ENCODE data around the gene SPATA18. TPM values are rescaled to one million over a fixed set of nuclear protein-coding genes. Genes with fewer than 3 reads are reported as not detected.

The SPATA18 gene
- total and polyA plus RNA-seq, 2 of the 13 experiments (the other 11 are each of a cell fraction or from before 2014, with no cell fraction given): 5.7 to 13.2 TPM

- TF ChIP-seq ZNF292 (CRISPR knock-in tag; IDR thresholded peaks at IDR 0.05; ENCODE audit: borderline replicate concordance, low read depth) (peak; percentile 67; the same call in 1 of the 2 replicates), ZNF512B (CRISPR knock-in tag; IDR thresholded peaks at IDR 0.05; ENCODE audit: borderline replicate concordance) (0 out of 2 replicates have a peak, but pooled peaks have one; percentile 57), NFIB (CRISPR knock-in tag; IDR thresholded peaks at IDR 0.05; ENCODE audit: borderline replicate concordance) (no peak), AKAP8 (CRISPR knock-in tag; IDR thresholded peaks at IDR 0.05) (no peak), POLR2AphosphoS5 (IDR thresholded peaks at IDR 0.05; ENCODE audit: low read depth, low read length) (peak; percentile 49; the same call in 1 of the 2 replicates), THAP11 (CRISPR knock-in tag; IDR thresholded peaks at IDR 0.05) (no peak), PHF20 (CRISPR knock-in tag; IDR thresholded peaks at IDR 0.05) (peak; percentile 55), DR1 (CRISPR knock-in tag; IDR thresholded peaks at IDR 0.05) (peak; percentile 42; the same call in 1 of the 2 replicates), ZNF513 (CRISPR knock-in tag; conservative IDR thresholded peaks at IDR 0.05) (no peak), ZNF276 (CRISPR knock-in tag; IDR thresholded peaks at IDR 0.05; ENCODE audit: low read depth) (no peak), RBM39 (IDR thresholded peaks at IDR 0.05; ENCODE audit: low read depth, low read length, poor library complexity, severe bottlenecking) (peak; percentile 56), PRDM15 (CRISPR knock-in tag; IDR thresholded peaks at IDR 0.05) (0 out of 2 replicates have a peak, but pooled peaks have one; percentile 7), RBAK (CRISPR knock-in tag; IDR thresholded peaks at IDR 0.05) (no peak), MXD1 (CRISPR knock-in tag; IDR thresholded peaks at IDR 0.05) (peak; percentile 54; the same call in 1 of the 2 replicates), ATRX (CRISPR knock-in tag; IDR thresholded peaks at IDR 0.05; ENCODE audit: borderline replicate concordance) (no peak)
Observed at GRCh38 chr4:52051615-52052474, 741 bp downstream of the SPATA18 start (continued).

Measured in HepG2 (cell line).